Measurements from ENCODE around the gene ZNF487.
"Not testable (repeated sequence)": the region's sequence is repeated elsewhere in the genome, so short reads cannot be mapped to it uniquely, and the experiment has no call there.

ZNF487 gene

DNA sequence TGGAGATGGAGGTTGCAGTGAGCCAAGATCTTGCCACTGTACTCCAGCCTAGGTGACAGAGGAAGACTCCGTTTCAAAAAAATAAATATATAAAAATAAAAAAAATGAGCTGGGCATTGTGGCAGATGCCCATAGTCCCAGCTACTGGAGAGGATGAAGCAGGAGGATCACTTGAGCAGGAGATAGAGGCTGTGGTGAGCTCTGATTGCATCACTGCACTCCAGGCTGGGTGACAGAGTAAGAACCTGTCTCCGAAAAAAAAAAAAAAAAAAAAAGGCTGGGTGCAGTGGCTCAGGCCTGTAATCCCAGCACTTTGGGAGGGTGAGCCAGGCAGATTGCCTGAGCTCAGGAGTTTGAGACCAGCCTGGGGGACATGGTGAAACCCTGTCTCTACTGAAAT is 11.8 kb downstream of the ZNF487 start:
- H3K4me3 ChIP-seq (ENCODE audit: low read length) = no peak overlapping the region
- H3K36me3 ChIP-seq (ENCODE audit: control insufficient read depth, insufficient read depth, low read length) = no peaks in the 10 kb centered on the region
- no peaks in the 10 kb centered on the region for H3K27me3 ChIP-seq (ENCODE audit: control insufficient read depth, insufficient read depth, low read length)
- H3K9ac ChIP-seq (ENCODE audit: low read length) = no peak overlapping the region
- no peaks in the 10 kb centered on the region for H3K9me3 ChIP-seq (ENCODE audit: control insufficient read depth, low read length)
- H3K4me1 ChIP-seq (ENCODE audit: control insufficient read depth, insufficient read depth, low read length) = no peaks in the 10 kb centered on the region

GRCh38 chr10:43452356-43452914 is 15.5 kb downstream of the ZNF487 start:
- Histone ChIP-seq H3K9me3 (ENCODE audit: control insufficient read depth, low read length) (no peaks in the 10 kb centered on the region), H3K27me3 (ENCODE audit: control insufficient read depth, insufficient read depth, low read length) (no peaks in the 10 kb centered on the region), H3K36me3 (ENCODE audit: control insufficient read depth, insufficient read depth, low read length) (no peaks in the 10 kb centered on the region), H3K4me3 (ENCODE audit: low read length) (no peak overlapping the region), H3K9ac (ENCODE audit: low read length) (peak overlapping the region; percentile 12), H3K4me1 (ENCODE audit: control insufficient read depth, insufficient read depth, low read length) (peaks cover 11% of the 10 kb centered on the region)

DNA sequence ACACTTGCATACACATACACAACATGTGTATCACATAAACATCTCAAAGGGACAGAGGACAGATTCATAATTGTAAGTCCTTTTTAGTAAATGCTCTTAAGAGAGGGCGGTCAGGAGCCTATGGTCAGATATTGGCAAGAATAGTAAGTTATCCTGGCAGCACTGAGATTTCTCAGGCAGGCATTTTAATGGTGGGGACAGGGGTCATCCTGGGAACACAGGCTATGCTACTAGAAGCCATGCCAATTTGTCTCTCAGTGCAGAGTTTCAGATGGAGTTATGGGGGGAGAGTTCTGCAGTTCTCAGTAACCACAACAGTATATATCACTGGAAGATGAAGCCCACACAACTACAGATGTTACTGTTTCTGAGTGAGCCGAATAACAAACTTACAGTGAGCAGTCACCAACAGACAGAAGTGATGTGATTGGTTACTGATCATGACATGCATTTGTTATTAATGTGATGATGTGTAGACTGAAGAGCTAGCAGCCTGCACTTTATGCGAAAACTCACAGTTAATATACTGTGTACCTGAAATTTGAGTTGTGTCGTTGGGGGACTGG is 16.4 kb downstream of the ZNF487 start:
- Histone ChIP-seq H3K4me1 (ENCODE audit: control insufficient read depth, insufficient read depth, low read length) (peaks cover 11% of the 10 kb centered on the region), H3K9ac (ENCODE audit: low read length) (no peak overlapping the region), H3K9me3 (ENCODE audit: control insufficient read depth, low read length) (no peaks in the 10 kb centered on the region)

DNA sequence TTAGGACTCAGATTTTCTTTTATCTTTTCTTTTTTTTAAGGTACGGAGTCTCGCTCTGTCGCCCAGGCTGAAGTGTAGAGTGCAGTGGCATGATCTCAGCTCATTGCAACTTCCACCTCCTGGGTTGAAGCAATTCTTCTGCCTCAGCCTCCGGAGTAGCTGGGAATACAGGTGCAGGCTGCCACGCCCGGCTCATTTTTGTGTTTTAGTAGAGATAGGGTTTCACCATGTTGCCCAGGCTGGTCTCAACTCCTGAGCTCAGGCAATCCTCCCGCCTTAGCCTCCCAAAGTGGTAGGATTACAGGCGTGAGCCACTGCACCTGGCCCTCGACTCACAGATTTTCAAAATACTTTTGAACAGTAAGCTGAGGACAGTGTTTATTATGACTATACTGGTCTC is 17.1 kb downstream of the ZNF487 start:
- H3K4me1 ChIP-seq (ENCODE audit: control insufficient read depth, insufficient read depth, low read length) = peaks cover 11% of the 10 kb centered on the region
- H3K9me3 ChIP-seq (ENCODE audit: control insufficient read depth, low read length); H3K27me3 ChIP-seq (ENCODE audit: control insufficient read depth, insufficient read depth, low read length); H3K36me3 ChIP-seq (ENCODE audit: control insufficient read depth, insufficient read depth, low read length); H3K9ac ChIP-seq (ENCODE audit: low read length); H3K4me3 ChIP-seq (ENCODE audit: low read length): not testable (repeated sequence)

More for the DNA sequence above, 16.4 kb downstream of the ZNF487 start:
- H3K4me3 ChIP-seq (ENCODE audit: low read length) = no peak overlapping the region
- no peaks in the 10 kb centered on the region for H3K27me3 ChIP-seq (ENCODE audit: control insufficient read depth, insufficient read depth, low read length)
- H3K36me3 ChIP-seq (ENCODE audit: control insufficient read depth, insufficient read depth, low read length) = no peaks in the 10 kb centered on the region

DNA sequence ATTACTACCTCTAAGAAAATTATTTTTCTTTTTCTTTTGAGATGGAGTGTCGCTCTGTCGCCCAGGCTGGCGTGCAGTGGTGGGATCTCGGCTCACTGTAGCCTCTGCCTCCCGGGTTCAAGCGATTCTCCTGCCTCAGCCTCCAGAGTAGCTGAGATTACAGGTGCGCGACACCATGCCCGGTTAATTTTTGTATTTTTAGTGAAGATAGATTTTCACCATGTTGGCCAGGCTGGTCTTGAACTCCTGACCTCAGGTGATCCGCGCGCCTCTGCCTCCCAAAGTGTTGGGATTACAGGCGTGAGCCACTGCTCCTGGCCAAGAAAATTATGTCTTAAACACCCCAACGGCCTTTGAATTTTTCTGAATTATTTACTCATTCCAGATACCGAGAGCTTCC is 19.6 kb downstream of the ZNF487 start:
- H3K9me3 ChIP-seq (ENCODE audit: control insufficient read depth, low read length) = not testable (repeated sequence)
- H3K4me1 ChIP-seq (ENCODE audit: control insufficient read depth, insufficient read depth, low read length) = peaks cover 11% of the 10 kb centered on the region

DNA sequence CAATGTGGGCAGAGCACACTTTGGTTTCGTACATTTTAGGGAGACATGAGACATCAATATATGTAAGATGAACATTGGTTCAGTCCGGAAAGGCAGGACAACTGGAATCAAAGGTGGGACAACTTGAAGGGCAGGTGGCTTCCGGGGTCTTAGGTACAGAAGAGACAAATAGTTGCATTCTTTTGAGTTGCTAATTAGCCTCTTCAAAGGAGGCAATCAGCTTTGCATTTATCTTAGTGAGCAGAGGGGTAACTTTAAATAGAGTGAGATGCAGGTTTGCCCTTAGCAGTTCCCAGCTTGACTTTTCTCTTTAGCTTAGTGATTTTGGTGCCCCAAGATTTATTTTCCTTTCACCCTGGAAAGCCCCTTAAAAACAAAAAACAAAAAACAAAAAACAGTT is 21.3 kb downstream of the ZNF487 start:
- Histone ChIP-seq H3K9ac (ENCODE audit: low read length) (no peak overlapping the region), H3K4me3 (ENCODE audit: low read length) (no peak overlapping the region), H3K27me3 (ENCODE audit: control insufficient read depth, insufficient read depth, low read length) (no peaks in the 10 kb centered on the region), H3K4me1 (ENCODE audit: control insufficient read depth, insufficient read depth, low read length) (peaks cover 11% of the 10 kb centered on the region), H3K9me3 (ENCODE audit: control insufficient read depth, low read length) (no peaks in the 10 kb centered on the region), H3K36me3 (ENCODE audit: control insufficient read depth, insufficient read depth, low read length) (no peaks in the 10 kb centered on the region)

More for the DNA sequence above, 19.6 kb downstream of the ZNF487 start:
- H3K9ac ChIP-seq (ENCODE audit: low read length) = peak overlapping the region; percentile 79
- H3K36me3 ChIP-seq (ENCODE audit: control insufficient read depth, insufficient read depth, low read length); H3K4me3 ChIP-seq (ENCODE audit: low read length); H3K27me3 ChIP-seq (ENCODE audit: control insufficient read depth, insufficient read depth, low read length): not testable (repeated sequence)

DNA sequence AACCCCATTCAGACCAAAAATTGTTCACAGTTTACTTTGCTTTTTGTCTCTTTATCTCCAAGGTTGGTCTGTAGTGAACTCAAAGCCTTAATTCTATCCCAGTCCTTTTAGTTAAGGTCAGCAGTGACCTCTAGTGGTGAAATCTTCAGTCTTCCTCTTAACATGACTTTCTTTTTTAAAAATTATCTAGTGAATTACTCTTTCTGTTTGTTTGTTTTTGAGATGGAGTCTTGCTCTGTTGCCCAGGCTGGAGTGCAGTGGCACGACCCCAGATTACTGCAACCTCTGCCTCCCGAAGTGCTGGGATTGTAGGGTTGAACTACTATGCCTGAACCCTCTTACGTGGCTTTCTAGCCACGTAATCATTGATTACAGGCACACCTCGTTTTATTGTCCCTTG is 25.0 kb downstream of the ZNF487 start:
- Histone ChIP-seq H3K9ac (ENCODE audit: low read length) (peak overlapping the region; percentile 73), H3K36me3 (ENCODE audit: control insufficient read depth, insufficient read depth, low read length) (no peaks in the 10 kb centered on the region), H3K4me3 (ENCODE audit: low read length) (peak overlapping the region; percentile 60), H3K4me1 (ENCODE audit: control insufficient read depth, insufficient read depth, low read length) (no peaks in the 10 kb centered on the region), H3K9me3 (ENCODE audit: control insufficient read depth, low read length) (no peaks in the 10 kb centered on the region), H3K27me3 (ENCODE audit: control insufficient read depth, insufficient read depth, low read length) (no peaks in the 10 kb centered on the region)

DNA sequence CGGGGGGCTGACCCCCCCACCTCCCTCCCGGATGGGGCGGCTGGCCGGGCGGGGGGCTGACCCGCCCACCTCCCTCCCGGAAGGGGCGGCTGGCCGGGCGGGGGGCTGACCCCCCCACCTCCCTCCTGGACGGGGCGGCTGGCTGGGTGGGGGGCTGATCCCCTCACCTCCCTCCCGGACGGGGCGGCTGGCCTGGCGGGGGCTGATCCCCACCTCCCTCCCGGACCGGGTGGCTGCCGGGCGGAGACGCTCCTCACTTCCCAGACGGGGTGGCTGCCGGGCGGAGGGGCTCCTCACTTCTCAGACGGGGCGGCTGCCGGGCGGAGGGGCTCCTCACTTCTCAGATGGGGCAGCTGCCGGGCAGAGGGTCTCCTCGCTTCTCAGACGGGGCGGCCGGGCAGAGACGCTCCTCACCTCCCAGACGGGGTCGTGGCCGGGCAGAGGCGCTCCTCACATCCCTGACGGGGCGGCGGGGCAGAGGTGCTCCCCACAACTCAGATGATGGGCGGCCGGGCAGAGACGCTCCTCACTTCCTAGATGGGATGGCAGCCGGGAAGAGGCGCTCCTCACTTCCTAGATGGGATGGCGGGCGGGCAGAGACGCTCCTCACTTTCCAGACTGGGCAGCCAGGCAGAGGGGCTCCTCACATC is 28.3 kb downstream of the ZNF487 start:
- H3K4me3 ChIP-seq (ENCODE audit: low read length); H3K27me3 ChIP-seq (ENCODE audit: control insufficient read depth, insufficient read depth, low read length): not testable (repeated sequence)

DNA sequence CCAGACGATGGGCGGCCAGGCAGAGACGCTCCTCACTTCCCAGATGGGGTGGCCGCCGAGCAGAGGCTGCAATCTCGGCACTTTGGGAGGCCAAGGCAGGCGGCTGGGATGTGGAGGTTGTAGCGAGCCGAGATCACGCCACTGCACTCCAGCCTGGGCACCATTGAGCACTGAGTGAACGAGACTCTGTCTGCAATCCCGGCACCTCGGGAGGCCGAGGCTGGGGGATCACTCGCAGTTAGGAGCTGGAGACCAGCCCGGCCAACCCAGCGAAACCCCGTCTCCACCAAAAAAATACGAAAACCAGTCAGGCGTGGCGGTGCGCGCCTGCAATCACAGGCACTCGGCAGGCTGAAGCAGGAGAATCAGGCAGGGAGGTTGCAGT is 28.8 kb downstream of the ZNF487 start:
- not testable (repeated sequence) for H3K9ac ChIP-seq (ENCODE audit: low read length); H3K9me3 ChIP-seq (ENCODE audit: control insufficient read depth, low read length); H3K4me1 ChIP-seq (ENCODE audit: control insufficient read depth, insufficient read depth, low read length); H3K36me3 ChIP-seq (ENCODE audit: control insufficient read depth, insufficient read depth, low read length); H3K27me3 ChIP-seq (ENCODE audit: control insufficient read depth, insufficient read depth, low read length); H3K4me3 ChIP-seq (ENCODE audit: low read length)

More for the DNA sequence above, 28.3 kb downstream of the ZNF487 start:
- not testable (repeated sequence) for H3K4me1 ChIP-seq (ENCODE audit: control insufficient read depth, insufficient read depth, low read length); H3K36me3 ChIP-seq (ENCODE audit: control insufficient read depth, insufficient read depth, low read length); H3K9me3 ChIP-seq (ENCODE audit: control insufficient read depth, low read length); H3K9ac ChIP-seq (ENCODE audit: low read length)

- Histone ChIP-seq H3K4me3 (ENCODE audit: low read length) (no peak overlapping the region), H3K9ac (ENCODE audit: low read length) (no peak overlapping the region), H3K27me3 (ENCODE audit: control insufficient read depth, insufficient read depth, low read length) (no peaks in the 10 kb centered on the region), H3K4me1 (ENCODE audit: control insufficient read depth, insufficient read depth, low read length) (peaks cover 7% of the 10 kb centered on the region), H3K36me3 (ENCODE audit: control insufficient read depth, insufficient read depth, low read length) (no peaks in the 10 kb centered on the region), H3K9me3 (ENCODE audit: control insufficient read depth, low read length) (no peaks in the 10 kb centered on the region)
Measured at GRCh38 chr10:43471146-43471545, 34.2 kb downstream of the ZNF487 start.

- no peaks in the 10 kb centered on the region for H3K9me3 ChIP-seq (ENCODE audit: control insufficient read depth, low read length)
- no peak overlapping the region for H3K4me3 ChIP-seq (ENCODE audit: low read length)
- no peaks in the 10 kb centered on the region for H3K36me3 ChIP-seq (ENCODE audit: control insufficient read depth, insufficient read depth, low read length)
- peaks cover 7% of the 10 kb centered on the region for H3K4me1 ChIP-seq (ENCODE audit: control insufficient read depth, insufficient read depth, low read length)
- H3K9ac ChIP-seq (ENCODE audit: low read length) = no peak overlapping the region
- H3K27me3 ChIP-seq (ENCODE audit: control insufficient read depth, insufficient read depth, low read length) = no peaks in the 10 kb centered on the region
Measured at GRCh38 chr10:43471935-43472720, 35.2 kb downstream of the ZNF487 start.

- Histone ChIP-seq H3K4me3 (ENCODE audit: low read length) (no peak overlapping the region), H3K4me1 (ENCODE audit: control insufficient read depth, insufficient read depth, low read length) (no peaks in the 10 kb centered on the region), H3K27me3 (ENCODE audit: control insufficient read depth, insufficient read depth, low read length) (no peaks in the 10 kb centered on the region), H3K9me3 (ENCODE audit: control insufficient read depth, low read length) (no peaks in the 10 kb centered on the region), H3K36me3 (ENCODE audit: control insufficient read depth, insufficient read depth, low read length) (no peaks in the 10 kb centered on the region), H3K9ac (ENCODE audit: low read length) (no peak overlapping the region)
Measured at GRCh38 chr10:43479275-43479674, 42.4 kb downstream of the ZNF487 start.

All from mucosa of stomach (tissue), 1 donor.